WI38 (cell line): ENCODE measurements around the gene ATOH1.

ENCODE experiments used
- H3K4me3 ChIP-seq: 2 replicates; pipeline ENCODE4 v1.5.1; 2011; ENCODE audit warnings: low read depth, mild to moderate bottlenecking, control low read depth, low read length
- CTCF ChIP-seq: IDR thresholded peaks from 2 replicates; pipeline ENCODE4 v1.5.1; 2012; ENCODE audit warnings: low read depth, mild to moderate bottlenecking, control low read depth, low read length

ATOH1 gene, protein sequence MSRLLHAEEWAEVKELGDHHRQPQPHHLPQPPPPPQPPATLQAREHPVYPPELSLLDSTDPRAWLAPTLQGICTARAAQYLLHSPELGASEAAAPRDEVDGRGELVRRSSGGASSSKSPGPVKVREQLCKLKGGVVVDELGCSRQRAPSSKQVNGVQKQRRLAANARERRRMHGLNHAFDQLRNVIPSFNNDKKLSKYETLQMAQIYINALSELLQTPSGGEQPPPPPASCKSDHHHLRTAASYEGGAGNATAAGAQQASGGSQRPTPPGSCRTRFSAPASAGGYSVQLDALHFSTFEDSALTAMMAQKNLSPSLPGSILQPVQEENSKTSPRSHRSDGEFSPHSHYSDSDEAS

GRCh38 chr4:93828332-93828994 is at the start of gene ATOH1:
TSS of gene ATOH1 (plus strand) at chr4:93828753. CDS start at chr4:93828927, 174 bp downstream.
- H3K4me3 ChIP-seq = peak within 1 kb of the TSS; percentile 48
- TF ChIP-seq CTCF = no peak

GRCh38 chr4:93779228-93779627 is 49.3 kb upstream of the ATOH1 start:
- H3K4me3 ChIP-seq = no peak overlapping the region
- no peak for TF ChIP-seq CTCF

GRCh38 chr4:93780080-93780479 is 48.5 kb upstream of the ATOH1 start:
- no peak for TF ChIP-seq CTCF
- H3K4me3 ChIP-seq = no peak overlapping the region

DNA sequence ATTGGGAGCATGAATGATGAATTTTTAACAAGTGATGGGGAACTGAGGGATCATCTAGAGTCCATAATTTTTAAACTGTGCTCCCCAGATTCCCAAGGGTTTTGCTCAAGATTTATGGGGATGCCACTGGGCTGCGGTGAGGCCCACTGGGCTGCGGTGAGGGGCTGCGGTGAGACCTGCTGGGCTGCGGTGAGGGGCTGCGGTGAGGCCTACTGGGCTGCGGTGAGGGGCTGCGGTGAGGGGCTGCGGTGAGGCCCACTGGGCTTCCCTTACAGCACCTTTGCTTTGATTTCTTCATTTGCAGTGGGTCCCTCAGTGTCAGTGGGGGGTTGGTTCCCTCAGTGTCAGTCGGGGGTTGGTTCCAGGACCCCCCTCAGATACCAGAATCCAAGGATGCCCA is 47.4 kb upstream of the ATOH1 start:
- no peak for TF ChIP-seq CTCF
- H3K4me3 ChIP-seq = no peak overlapping the region

DNA sequence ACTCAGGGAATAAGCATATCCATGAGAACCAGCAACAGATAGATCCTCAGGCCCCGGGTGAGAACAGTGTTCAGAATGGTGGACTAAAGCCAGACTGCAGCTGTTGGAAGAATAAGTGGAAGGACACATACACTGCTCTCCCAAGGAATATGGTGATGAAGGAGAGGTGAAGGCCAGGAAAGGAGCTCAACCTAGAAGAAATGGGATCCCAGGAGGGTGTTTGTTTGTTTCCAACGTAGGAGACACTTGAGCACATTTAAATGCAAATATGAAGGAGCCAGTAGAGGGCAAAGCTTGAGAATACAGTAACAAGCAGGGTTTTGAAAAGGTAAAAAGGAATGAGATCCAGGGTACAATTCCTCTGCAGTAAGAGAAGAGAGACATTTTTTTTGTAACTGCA is 42.4 kb upstream of the ATOH1 start:
- no peak overlapping the region for H3K4me3 ChIP-seq
- no peak for TF ChIP-seq CTCF

DNA sequence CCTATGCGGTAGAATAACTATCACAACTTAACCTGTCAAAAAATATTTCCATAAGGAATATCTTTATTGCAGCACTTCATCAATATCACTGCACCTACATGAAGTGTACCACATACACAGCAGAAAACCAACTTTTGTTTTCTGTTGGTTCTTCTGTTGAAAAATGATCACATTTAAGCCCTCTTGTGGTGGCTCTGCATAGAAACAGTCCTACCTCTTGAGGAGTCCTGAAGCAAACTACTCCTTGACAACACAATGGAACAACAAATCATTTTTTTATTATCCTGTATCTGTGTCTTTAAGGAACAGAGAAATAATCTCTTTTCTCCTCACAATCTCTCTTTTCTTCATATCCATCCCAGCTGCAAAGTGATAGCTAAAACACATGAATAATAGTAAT is 39.8 kb upstream of the ATOH1 start:
- TF ChIP-seq CTCF = 0 out of 2 replicates have a peak, but pooled peaks have one; percentile 21

DNA sequence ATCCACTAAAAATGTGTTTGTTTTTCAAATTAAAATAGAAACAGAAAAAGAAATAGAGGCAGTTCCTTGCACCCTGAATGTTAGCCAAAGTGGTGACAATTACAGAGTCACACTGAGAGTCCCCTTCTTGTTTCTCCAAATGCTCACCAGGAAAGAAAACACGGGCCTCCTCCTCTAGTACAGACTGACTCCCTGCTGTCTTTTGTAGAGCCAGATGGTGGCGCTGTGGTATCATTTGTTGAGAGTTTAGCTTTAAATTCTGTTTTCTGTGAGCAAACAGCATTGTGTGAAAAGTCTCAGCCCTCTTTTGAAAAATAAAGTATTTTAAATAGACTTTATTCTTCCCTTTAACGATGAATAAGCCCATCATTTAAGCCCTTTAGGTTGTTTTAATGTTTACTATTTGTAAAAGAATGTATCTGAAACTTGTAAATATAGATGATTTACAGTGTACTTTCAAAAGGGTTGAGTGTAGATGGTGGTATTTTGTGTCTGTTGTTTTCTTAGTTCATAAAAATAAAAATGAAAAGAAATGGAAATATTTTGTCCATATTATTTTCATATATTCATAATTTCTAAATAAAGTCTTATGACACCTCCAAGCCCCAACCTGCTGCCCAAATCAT is 36.9 kb upstream of the ATOH1 start:
- TF ChIP-seq CTCF = peak; percentile 75
- H3K4me3 ChIP-seq = no peak overlapping the region

More for the DNA sequence above, 39.8 kb upstream of the ATOH1 start:
- H3K4me3 ChIP-seq = no peak overlapping the region
